ENCODE measurements around the gene ULBP3.

ULBP3 gene

GRCh38 chr6:150030611-150031010 is 38.3 kb downstream of the ULBP3 start:
- no peak for TF ChIP-seq CTCF (IDR thresholded peaks at IDR 0.05; ENCODE audit: insufficient read depth, low read length, poor library complexity, severe bottlenecking)
- no peaks in the 10 kb centered on the region for H3K36me3 ChIP-seq (ENCODE audit: control insufficient read depth, insufficient read depth, low read length)
- H3K4me3 ChIP-seq (replicated peaks; ENCODE audit: low read depth, low read length): no peak overlapping the region
- no peak for DNase-seq (ENCODE audit: extremely low read depth, insufficient read length)
- H3K27me3 ChIP-seq (replicated peaks; ENCODE audit: control insufficient read depth, insufficient read depth, low read length): peaks cover 4% of the 10 kb centered on the region; the same call in 1 of the 2 replicates

GRCh38 chr6:150029749-150030148 is 39.2 kb downstream of the ULBP3 start:
- TF ChIP-seq CTCF (IDR thresholded peaks at IDR 0.05; ENCODE audit: insufficient read depth, low read length, poor library complexity, severe bottlenecking): no peak
- Histone ChIP-seq H3K4me3 (replicated peaks; ENCODE audit: low read depth, low read length) (no peak overlapping the region), H3K27me3 (replicated peaks; ENCODE audit: control insufficient read depth, insufficient read depth, low read length) (peaks cover 2% of the 10 kb centered on the region; the same call in 1 of the 2 replicates), H3K36me3 (ENCODE audit: control insufficient read depth, insufficient read depth, low read length) (no peaks in the 10 kb centered on the region)
- no peak for DNase-seq (ENCODE audit: extremely low read depth, insufficient read length)

- no peak for DNase-seq (ENCODE audit: extremely low read depth, insufficient read length)
- TF ChIP-seq CTCF (IDR thresholded peaks at IDR 0.05; ENCODE audit: insufficient read depth, low read length, poor library complexity, severe bottlenecking): no peak
- no peaks in the 10 kb centered on the region for H3K36me3 ChIP-seq (ENCODE audit: control insufficient read depth, insufficient read depth, low read length)
- no peak overlapping the region for H3K4me3 ChIP-seq (replicated peaks; ENCODE audit: low read depth, low read length)
- peaks cover 2% of the 10 kb centered on the region; the same call in 1 of the 2 replicates for H3K27me3 ChIP-seq (replicated peaks; ENCODE audit: control insufficient read depth, insufficient read depth, low read length)
These were observed 39.6 kb downstream of the ULBP3 start for GRCh38 chr6:150029276-150029675.

- Histone ChIP-seq H3K27me3 (replicated peaks; ENCODE audit: control insufficient read depth, insufficient read depth, low read length) (peaks cover 2% of the 10 kb centered on the region; the same call in 1 of the 2 replicates), H3K36me3 (ENCODE audit: control insufficient read depth, insufficient read depth, low read length) (no peaks in the 10 kb centered on the region), H3K4me3 (replicated peaks; ENCODE audit: low read depth, low read length) (no peak overlapping the region)
- TF ChIP-seq CTCF (IDR thresholded peaks at IDR 0.05; ENCODE audit: insufficient read depth, low read length, poor library complexity, severe bottlenecking): no peak
- DNase-seq (ENCODE audit: extremely low read depth, insufficient read length): no peak
These were observed 40.1 kb downstream of the ULBP3 start for GRCh38 chr6:150028799-150029198.

GRCh38 chr6:150027806-150028565 is 40.9 kb downstream of the ULBP3 start:
- Histone ChIP-seq H3K36me3 (ENCODE audit: control insufficient read depth, insufficient read depth, low read length) (no peaks in the 10 kb centered on the region), H3K4me3 (replicated peaks; ENCODE audit: low read depth, low read length) (no peak overlapping the region), H3K27me3 (replicated peaks; ENCODE audit: control insufficient read depth, insufficient read depth, low read length) (peaks cover 2% of the 10 kb centered on the region; the same call in 1 of the 2 replicates)
- DNase-seq (ENCODE audit: extremely low read depth, insufficient read length): no peak
- no peak for TF ChIP-seq CTCF (IDR thresholded peaks at IDR 0.05; ENCODE audit: insufficient read depth, low read length, poor library complexity, severe bottlenecking)
